HCT116 (cell line): ENCODE results near the gene TCF7L1. TPM values are rescaled to one million over a fixed set of nuclear protein-coding genes. Genes with fewer than 3 reads are reported as not detected.

Source experiments
- ATAC-seq: fragments of 200-7000 bp; cut with Tn5 transposase; 2 replicates; pipeline ENCODE4 v1.9.1; 2020; ENCODE audit warnings: mild to moderate bottlenecking, moderate library complexity
- BruUV-seq: library from RNA; stranded (reverse); fragments of 400-500 nt; replicated peaks from 2 replicates; lab custom pipeline; 2021; lab: Mats Ljungman, UMichigan
- CTCF ChIA-PET: fragments of 300-600 bp; sonication (Branson Sonifier 250); formaldehyde crosslinking; loops from one replicate; lab custom pipeline; 2021; ENCODE audit warnings: antibody characterized with exemption; lab: Charles Lee
- POLR2A ChIA-PET: fragments of 300-600, 350-600 bp; sonication (Branson Sonifier 250); formaldehyde crosslinking; loops from one replicate; lab custom pipeline; 2021; ENCODE audit warnings: antibody characterized with exemption; lab: Charles Lee
- RAD21 ChIA-PET, 2 experiments: fragments of 300-600 bp; sonication (Branson Sonifier 250); formaldehyde crosslinking; loops; one replicate each; lab custom pipeline; 2023; ENCODE audit warnings: low total read pairs in 2 of 2; ENCODE audit not compliant: uncharacterized antibody in 2 of 2, unreplicated experiment in 2 of 2, low non-redundant PET in 1 of 2; lab: Charles Lee
- DNase-seq: peaks from one replicate; pipeline ENCODE4 v3.0.0-alpha.2; 2010; ENCODE audit warnings: low read depth, low spot score
- H2AFZ ChIP-seq: fragments of 200-600 bp; shearing (Covaris generic), sonication (generic); 2 replicates; pipeline ENCODE4 v1.6.1; 2017; ENCODE audit warnings: low read depth, mixed run types, mixed read lengths, antibody characterized with exemption, low read length; ENCODE audit not compliant: poor library complexity, severe bottlenecking
- H3K27ac ChIP-seq: 2 replicates; pipeline ENCODE4 v1.5.1; 2012; ENCODE audit warnings: low read depth, low read length
- H3K27me3 ChIP-seq: fragments of 200-600 bp; sonication (generic); 2 replicates; pipeline ENCODE4 v1.6.1; 2016; ENCODE audit warnings: mixed run types, low read length, mixed read lengths; ENCODE audit not compliant: insufficient read depth
- H3K36me3 ChIP-seq, 2 experiments: fragments of 200-500 bp in 1 of 2; fragments of 200-600 bp in 1 of 2; sonication (Bioruptor generic) in 1 of 2; sonication (generic) in 1 of 2; 2 replicates each; pipeline versions ENCODE4 v1.5.1 to v1.6.1; 2014 to 2016; ENCODE audit warnings: low read length in 2 of 2, inconsistent platforms in 1 of 2, mixed read lengths in 1 of 2, mixed run types in 1 of 2; ENCODE audit not compliant: insufficient read depth in 2 of 2, control insufficient read depth in 1 of 2
- H3K4me1 ChIP-seq, 2 experiments: fragments of 200-600 bp in 1 of 2; sonication (generic) in 1 of 2; 2 replicates each; pipeline versions ENCODE4 v1.5.1 to v1.6.1; 2012 to 2017; ENCODE audit warnings: low read length in 2 of 2, inconsistent platforms in 1 of 2, mild to moderate bottlenecking in 1 of 2, mixed read lengths in 1 of 2, mixed run types in 1 of 2, moderate library complexity in 1 of 2; ENCODE audit not compliant: insufficient read depth in 2 of 2, control insufficient read depth in 1 of 2
- H3K4me2 ChIP-seq: fragments of 200-600 bp; sonication (generic); 2 replicates; pipeline ENCODE4 v1.6.1; 2017; ENCODE audit warnings: mixed run types, low read length, mixed read lengths
- H3K4me3 ChIP-seq, 2 experiments: fragments of 200-600 bp in 1 of 2; sonication (generic) in 1 of 2; replicated peaks in 1 of 2; 2 replicates each; pipeline ENCODE4 v1.5.1; 2011 to 2016; ENCODE audit warnings: low read length in 2 of 2, control low read depth in 1 of 2, low read depth in 1 of 2, mild to moderate bottlenecking in 1 of 2, mixed read lengths in 1 of 2, mixed run types in 1 of 2
- H3K79me2 ChIP-seq: fragments of 200-600 bp; sonication (generic); 2 replicates; pipeline ENCODE4 v1.6.1; 2017; ENCODE audit warnings: mild to moderate bottlenecking, mixed run types, low read length, moderate library complexity, mixed read lengths; ENCODE audit not compliant: insufficient read depth
- H3K9ac ChIP-seq: fragments of 200-600 bp; sonication (generic); 2 replicates; pipeline ENCODE4 v1.6.1; 2016; ENCODE audit warnings: low read length, mixed read lengths
- H3K9me2 ChIP-seq: fragments of 200-600 bp; sonication (generic), shearing (Covaris generic); 2 replicates; pipeline ENCODE4 v1.6.1; 2017; ENCODE audit warnings: mixed run types, mild to moderate bottlenecking, moderate library complexity; ENCODE audit not compliant: insufficient read depth
- H3K9me3 ChIP-seq, 2 experiments: fragments of 200-500 bp in 1 of 2; fragments of 200-600 bp in 1 of 2; sonication (Bioruptor generic) in 1 of 2; sonication (generic) in 1 of 2; 2 replicates each; pipeline ENCODE4 v1.6.1; 2014 to 2017; ENCODE audit warnings: low read length in 2 of 2, mixed read lengths in 2 of 2, inconsistent platforms in 1 of 2, low read depth in 1 of 2, mild to moderate bottlenecking in 1 of 2, mixed run types in 1 of 2, moderate library complexity in 1 of 2; ENCODE audit not compliant: control insufficient read depth in 1 of 2, insufficient read depth in 1 of 2
- H4K20me1 ChIP-seq: fragments of 200-600 bp; sonication (generic), shearing (Covaris generic); 2 replicates; pipeline ENCODE4 v1.6.1; 2017; ENCODE audit warnings: mixed run types, mild to moderate bottlenecking, moderate library complexity; ENCODE audit not compliant: insufficient read depth
- CBX3 ChIP-seq: IDR thresholded peaks from 2 replicates; pipeline ENCODE4 v1.6.1; 2012; ENCODE audit warnings: low read depth
- CEBPB ChIP-seq: IDR thresholded peaks from 2 replicates; pipeline ENCODE4 v1.6.1; 2012; ENCODE audit warnings: low read depth
- EGR1 ChIP-seq: IDR thresholded peaks from 2 replicates; pipeline ENCODE4 v1.6.1; 2012; ENCODE audit warnings: low read depth
- ELF1 ChIP-seq: IDR thresholded peaks from 2 replicates; pipeline ENCODE4 v1.6.1; 2012; ENCODE audit warnings: low read depth, borderline replicate concordance
- EZH2phosphoT487 ChIP-seq: fragments of 200-600 bp; IDR thresholded peaks from 2 replicates; pipeline ENCODE4 v1.6.1; 2018; ENCODE audit warnings: antibody characterized with exemption, borderline replicate concordance
- FOSL1 ChIP-seq: IDR thresholded peaks from 2 replicates; pipeline ENCODE4 v1.6.1; 2012; ENCODE audit warnings: low read depth
- JUND ChIP-seq: IDR thresholded peaks from 2 replicates; pipeline ENCODE4 v1.6.1; 2012
- POLR2A ChIP-seq: IDR thresholded peaks from 2 replicates; pipeline ENCODE4 v1.7.0; 2011; ENCODE audit warnings: borderline replicate concordance; ENCODE audit not compliant: insufficient read depth, insufficient read length; ENCODE audit errors: extremely low read depth
- RAD21 ChIP-seq: IDR thresholded peaks from 2 replicates; pipeline ENCODE4 v1.6.1; 2012; ENCODE audit warnings: low read depth, mild to moderate bottlenecking
- SRF ChIP-seq: IDR thresholded peaks from 2 replicates; pipeline ENCODE4 v1.6.1; 2012; ENCODE audit warnings: low read depth
- TCF7L2 ChIP-seq: IDR thresholded peaks from 2 replicates; pipeline ENCODE4 v1.7.0; 2011; ENCODE audit warnings: borderline replicate concordance, inconsistent platforms; ENCODE audit not compliant: insufficient read depth, insufficient read length; ENCODE audit errors: extremely low read depth
- YY1 ChIP-seq: IDR thresholded peaks from 2 replicates; pipeline ENCODE4 v1.6.1; 2011; ENCODE audit warnings: low read length, low read depth, moderate library complexity, mild to moderate bottlenecking; ENCODE audit not compliant: insufficient replicate concordance; ENCODE audit errors: extremely low read depth
- ZNF274 ChIP-seq: fragments of 200-500 bp; sonication (Bioruptor generic); IDR thresholded peaks from 2 replicates; pipeline ENCODE4 v1.6.1; 2014; ENCODE audit warnings: mild to moderate bottlenecking, low read depth, low read length, inconsistent platforms
- intact Hi-C: fragments of 100-400 bp; cut with micrococcal nuclease; formaldehyde crosslinking; loops from 2 replicates; pipeline ENCODE4 v1.10.0; 2022
- total RNA-seq: library from RNA; stranded (reverse); gene quantifications from one replicate; pipeline ENCODE4 v1.2.1, GENCODE V29; 2021; ENCODE audit not compliant: unreplicated experiment
- TF ChIP-seq, protein P1 (sequence below): IDR thresholded peaks from 2 replicates; pipeline ENCODE4 v1.6.1; 2011; ENCODE audit warnings: mild to moderate bottlenecking, low read length, moderate library complexity; ENCODE audit not compliant: insufficient replicate concordance; ENCODE audit errors: extremely low read depth
- TF ChIP-seq, protein P2 (sequence below): IDR thresholded peaks from 2 replicates; pipeline ENCODE4 v1.6.1; 2012
- TF ChIP-seq, protein P3 (sequence below): IDR thresholded peaks from 2 replicates; pipeline ENCODE4 v1.6.1; 2012

The TCF7L1 gene
- total RNA-seq, 1 experiment from 2014 or later = 10.3 TPM

DNA sequence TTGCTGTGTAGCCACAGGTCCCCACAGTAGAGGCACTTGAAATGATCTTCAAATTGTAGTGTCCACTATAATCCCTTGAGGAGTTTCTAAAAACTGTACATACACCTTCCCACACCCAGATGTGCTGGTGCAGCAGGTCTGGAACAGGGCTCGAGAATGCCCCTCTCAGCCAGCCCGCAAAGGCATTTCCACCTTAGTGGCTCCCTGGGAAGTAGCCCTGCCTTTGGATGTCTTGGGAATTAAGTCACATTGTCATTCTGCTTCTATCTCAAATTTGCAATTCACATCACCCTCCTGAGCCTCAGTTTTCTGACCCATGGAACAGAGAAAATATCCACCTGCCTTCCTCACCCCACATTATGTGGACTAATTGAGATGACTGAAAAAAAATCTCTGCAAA is 44.3 kb upstream of the TCF7L1 start:
- no peaks in the 10 kb centered on the region for H3K4me1 ChIP-seq
- H4K20me1 ChIP-seq = no peaks in the 10 kb centered on the region
- no peak overlapping the region for H3K27ac ChIP-seq
- no peaks in the 10 kb centered on the region for H3K79me2 ChIP-seq
- no peaks in the 10 kb centered on the region for H3K9me2 ChIP-seq
- H3K9me3 ChIP-seq = no peaks in the 10 kb centered on the region
- no peak for TF ChIP-seq CEBPB
- no peak for TF ChIP-seq ELF1
- no peak for TF ChIP-seq TCF7L2
- TF ChIP-seq EGR1 = no peak
- TF ChIP-seq ZNF274 = no peak
- no peak for TF ChIP-seq JUND
- TF ChIP-seq EZH2phosphoT487 = no peak
- TF ChIP-seq POLR2A = no peak
- no peak for TF ChIP-seq YY1
- TF ChIP-seq FOSL1 = no peak
- BruUV-seq = no TSS peak
- ChIA-PET POLR2A (no interaction called here), CTCF (no interaction called here), RAD21 (no interaction called here)
- ATAC-seq = no peak
- no peaks in the 10 kb centered on the region for H3K27me3 ChIP-seq
- H3K36me3 ChIP-seq = no peaks in the 10 kb centered on the region
- no peak overlapping the region for H2AFZ ChIP-seq
- H3K4me2 ChIP-seq = no peak overlapping the region
- H3K4me3 ChIP-seq = no peak overlapping the region
- intact Hi-C loops = no loop called here
- H3K9ac ChIP-seq = no peak overlapping the region
- DNase-seq = no peak

- no peaks in the 10 kb centered on the region for H3K4me1 ChIP-seq
- no peaks in the 10 kb centered on the region for H3K9me2 ChIP-seq
- H4K20me1 ChIP-seq = no peaks in the 10 kb centered on the region
- DNase-seq (no peak), ATAC-seq (no peak)
- intact Hi-C loops = no loop called here
- H3K36me3 ChIP-seq = no peaks in the 10 kb centered on the region
- no peaks in the 10 kb centered on the region for H3K9me3 ChIP-seq
- ChIA-PET RAD21 (no interaction called here), POLR2A (no interaction called here), CTCF (no interaction called here)
- no peak overlapping the region for H3K27ac ChIP-seq
- BruUV-seq = no TSS peak
- no peak overlapping the region for H3K4me2 ChIP-seq
- H2AFZ ChIP-seq = no peak overlapping the region
- no peak overlapping the region for H3K4me3 ChIP-seq
- no peaks in the 10 kb centered on the region for H3K79me2 ChIP-seq
- H3K27me3 ChIP-seq = no peaks in the 10 kb centered on the region
- TF ChIP-seq CBX3 = no peak
- TF ChIP-seq RAD21 = no peak
- TF ChIP-seq YY1 = no peak
- TF ChIP-seq, protein P1, sequence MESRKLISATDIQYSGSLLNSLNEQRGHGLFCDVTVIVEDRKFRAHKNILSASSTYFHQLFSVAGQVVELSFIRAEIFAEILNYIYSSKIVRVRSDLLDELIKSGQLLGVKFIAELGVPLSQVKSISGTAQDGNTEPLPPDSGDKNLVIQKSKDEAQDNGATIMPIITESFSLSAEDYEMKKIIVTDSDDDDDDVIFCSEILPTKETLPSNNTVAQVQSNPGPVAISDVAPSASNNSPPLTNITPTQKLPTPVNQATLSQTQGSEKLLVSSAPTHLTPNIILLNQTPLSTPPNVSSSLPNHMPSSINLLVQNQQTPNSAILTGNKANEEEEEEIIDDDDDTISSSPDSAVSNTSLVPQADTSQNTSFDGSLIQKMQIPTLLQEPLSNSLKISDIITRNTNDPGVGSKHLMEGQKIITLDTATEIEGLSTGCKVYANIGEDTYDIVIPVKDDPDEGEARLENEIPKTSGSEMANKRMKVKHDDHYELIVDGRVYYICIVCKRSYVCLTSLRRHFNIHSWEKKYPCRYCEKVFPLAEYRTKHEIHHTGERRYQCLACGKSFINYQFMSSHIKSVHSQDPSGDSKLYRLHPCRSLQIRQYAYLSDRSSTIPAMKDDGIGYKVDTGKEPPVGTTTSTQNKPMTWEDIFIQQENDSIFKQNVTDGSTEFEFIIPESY = no peak
- no peak for TF ChIP-seq SRF
- TF ChIP-seq ZNF274 = no peak
- no peak for TF ChIP-seq FOSL1
- TF ChIP-seq, protein P2, sequence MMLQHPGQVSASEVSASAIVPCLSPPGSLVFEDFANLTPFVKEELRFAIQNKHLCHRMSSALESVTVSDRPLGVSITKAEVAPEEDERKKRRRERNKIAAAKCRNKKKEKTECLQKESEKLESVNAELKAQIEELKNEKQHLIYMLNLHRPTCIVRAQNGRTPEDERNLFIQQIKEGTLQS = no peak
- TF ChIP-seq, protein P3, sequence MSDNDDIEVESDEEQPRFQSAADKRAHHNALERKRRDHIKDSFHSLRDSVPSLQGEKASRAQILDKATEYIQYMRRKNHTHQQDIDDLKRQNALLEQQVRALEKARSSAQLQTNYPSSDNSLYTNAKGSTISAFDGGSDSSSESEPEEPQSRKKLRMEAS = no peak
- no peak overlapping the region for H3K9ac ChIP-seq
These were observed 43.6 kb upstream of the TCF7L1 start for GRCh38 chr2:85089585-85089984.
